ENCODE measurements around the gene NGRN. TPM values are rescaled to one million over a fixed set of nuclear protein-coding genes. Genes with fewer than 3 reads are reported as not detected.

The NGRN gene
- total and polyA plus RNA-seq, 2 of the 4 experiments (the other 2 are of a cell fraction), result 39.6 to 46.2 TPM

GRCh38 chr15:90243943-90244639 is 21.4 kb upstream of the NGRN start:
- Histone ChIP-seq H3K9me1 (ENCODE audit: insufficient read depth, low read length) (peaks cover 7% of the 10 kb centered on the region), H2AK9ac (replicated peaks; ENCODE audit: low read depth, low read length, poor library complexity) (no peak overlapping the region), H4K5ac (ENCODE audit: low read depth, low read length) (no peak overlapping the region), H4K20me1 (ENCODE audit: insufficient read depth, low read length) (no peaks in the 10 kb centered on the region), H3K9ac (ENCODE audit: low read depth, low read length) (no peak overlapping the region), H4K91ac (ENCODE audit: insufficient read depth, low read depth, low read length) (no peak overlapping the region), H3K79me1 (ENCODE audit: low read depth in 1 of 2, low read length in 2 of 2) (no peaks in the 10 kb centered on the region), H3K36me3 (ENCODE audit: control insufficient read depth, insufficient read depth, low read length) (peaks cover 3% of the 10 kb centered on the region; the same call in 1 of the 2 replicates), H3K4ac (ENCODE audit: low read depth, low read length) (no peak overlapping the region), H3K4me2 (ENCODE audit: low read depth, low read length) (no peak overlapping the region), H3K23ac (ENCODE audit: low read depth, low read length) (no peak overlapping the region), H3K14ac (replicated peaks; ENCODE audit: low read depth, low read length) (no peak overlapping the region), H3K4me1 (ENCODE audit: control insufficient read depth, insufficient read depth, low read length) (no peaks in the 10 kb centered on the region), H2BK20ac (ENCODE audit: low read depth, low read length) (no peak overlapping the region), H2AK5ac (ENCODE audit: low read depth, low read length) (no peak overlapping the region), H3K56ac (ENCODE audit: extremely low read depth, insufficient read depth, low read length) (no peak overlapping the region), H2BK120ac (ENCODE audit: low read depth, low read length) (no peak overlapping the region), H2BK5ac (ENCODE audit: low read depth, low read length, poor library complexity, severe bottlenecking) (no peak overlapping the region), H3K4me3 (ENCODE audit: insufficient read depth, low read depth, low read length) (no peak overlapping the region), H3K9me3 (ENCODE audit: control insufficient read depth, insufficient read depth, low read length) (no peaks in the 10 kb centered on the region), H3K18ac (ENCODE audit: low read depth, low read length) (no peak overlapping the region), H2AFZ (replicated peaks; ENCODE audit: low read length, poor library complexity) (no peak overlapping the region), H3K27ac (ENCODE audit: insufficient read depth, low read length) (no peak overlapping the region), H2BK15ac (ENCODE audit: low read depth, low read length) (no peak overlapping the region), H3K27me3 (ENCODE audit: control insufficient read depth, insufficient read depth, low read length) (no peaks in the 10 kb centered on the region), H4K8ac (ENCODE audit: low read depth in 2 of 2, low read length in 2 of 2) (no peak overlapping the region)
- ChIA-PET CTCF (no interaction called here), POLR2A (ENCODE audit: unreplicated experiment) (no interaction called here)
- BruUV-seq (replicated peaks), result no TSS peak
- DNase-seq (no peak), ATAC-seq (ENCODE audit: low read depth) (no peak)
- intact Hi-C loops (cut with micrococcal nuclease) (loop anchor here (2.0 kb wide), 1 partner anchor 45 kb away; no protein-coding TSS in a partner anchor), in situ Hi-C loops (cut with MboI; ENCODE audit: low sequenced_read_pairs) (no loop called here), dilution Hi-C loops (cut with HindIII; ENCODE audit: low sequenced_read_pairs, unreplicated experiment) (no loop called here)
- TF ChIP-seq RFX5 (IDR thresholded peaks at IDR 0.05; ENCODE audit: low read depth, low read length), result no peak
- no CpG with 5 or more reads among the region's 10 CpGs for WGBS, 2 experiments (ENCODE audit: extremely low coverage in 2 of 2, insufficient read length in 1 of 2)
